Activated T-cell treated with anti-CD3 and anti-CD28 coated beads, Interleukin-2, amount 50 U/mL, for 72 hours (primary cell): Measurements from ENCODE around the gene KRTAP10-5. TPM values are rescaled to one million over a fixed set of nuclear protein-coding genes. Genes with fewer than 3 reads are reported as not detected.
"Not testable (repeated sequence)": the region's sequence is repeated elsewhere in the genome, so short reads cannot be mapped to it uniquely, and the experiment has no call there.

Experiments
- ATAC-seq, 2 donors: fragments of 150-1000 bp; cut with Tn5 transposase; replicated peaks in 1 of 2; 2 replicates each; pipeline ENCODE4 v1.10.0; 2021; ENCODE audit warnings: moderate library complexity in 2 of 2, mild to moderate bottlenecking in 1 of 2
- DNase-seq, 2 donors: peaks; one replicate each; pipeline ENCODE4 v3.0.0; 2021 to 2022; ENCODE audit warnings: mixed read lengths in 1 of 2
- H3K27ac Mint-ChIP-seq: one replicate; pipeline ENCODE4 v1.8.0; 2022; ENCODE audit warnings: mild to moderate bottlenecking, moderate library complexity, mixed read lengths
- H3K27me3 Mint-ChIP-seq: one replicate; pipeline ENCODE4 v1.8.0; 2022; ENCODE audit warnings: low read depth, mixed read lengths
- H3K36me3 Mint-ChIP-seq, 2 donors: one replicate each; pipeline ENCODE4 v1.8.0; 2022; ENCODE audit warnings: mixed read lengths in 2 of 2, mild to moderate bottlenecking in 1 of 2; ENCODE audit not compliant: insufficient read depth in 2 of 2
- H3K4me1 Mint-ChIP-seq: one replicate; pipeline ENCODE4 v1.8.0; 2022; ENCODE audit warnings: low read depth, mixed read lengths
- H3K4me3 Mint-ChIP-seq, 2 donors: one replicate each; pipeline ENCODE4 v1.8.0; 2022; ENCODE audit warnings: mild to moderate bottlenecking in 2 of 2, mixed read lengths in 2 of 2, moderate library complexity in 2 of 2
- H3K9me3 Mint-ChIP-seq, 2 donors: one replicate each; pipeline ENCODE4 v1.8.0; 2022; ENCODE audit warnings: mixed read lengths in 2 of 2
- total RNA-seq, 2 donors: library from RNA; stranded (reverse); gene quantifications; one replicate each; pipeline ENCODE4 v1.2.3, GENCODE V29; 2022

Gene KRTAP10-5
- total RNA-seq: not detected

- not testable (repeated sequence) for DNase-seq
Observed at GRCh38 chr21:44580231-44580821, at the start of gene KRTAP10-5. Gene KRTAP10-5, minus strand, starts transcription at chr21:44580604. Its CDS starts 26 bp downstream, at chr21:44580578.

GRCh38 chr21:44628707-44629391, 48.4 kb upstream of the KRTAP10-5 start:
- H3K4me3 Mint-ChIP-seq: no peak overlapping the region
- DNase-seq (no peak), ATAC-seq (no peak)
- H3K4me1 Mint-ChIP-seq: no peaks in the 10 kb centered on the region
- peaks cover 29 to 32% of the 10 kb centered on the region in 2 donors for H3K36me3 Mint-ChIP-seq
- no peaks in the 10 kb centered on the region for H3K27me3 Mint-ChIP-seq
- H3K27ac Mint-ChIP-seq: no peak overlapping the region
- H3K9me3 Mint-ChIP-seq: peaks cover 20 to 30% of the 10 kb centered on the region in 2 donors

More at GRCh38 chr21:44580231-44580821, at the start of gene KRTAP10-5:
- H3K4me3 Mint-ChIP-seq, ATAC-seq, H3K27me3 Mint-ChIP-seq, H3K27ac Mint-ChIP-seq: not testable (repeated sequence)
- Mint-ChIP-seq H3K36me3 (peaks cover 18 to 24% of the 10 kb centered on the region in 2 donors), H3K9me3 (peaks cover 12 to 20% of the 10 kb centered on the region in 2 donors), H3K4me1 (peaks cover 13% of the 10 kb centered on the region)

- H3K9me3 Mint-ChIP-seq: peaks cover 24 to 33% of the 10 kb centered on the region in 2 donors
- not testable (repeated sequence) for H3K27me3 Mint-ChIP-seq, DNase-seq, ATAC-seq, H3K4me3 Mint-ChIP-seq, H3K27ac Mint-ChIP-seq, H3K4me1 Mint-ChIP-seq
- H3K36me3 Mint-ChIP-seq: peaks cover 31 to 34% of the 10 kb centered on the region in 2 donors
Observed at GRCh38 chr21:44627831-44628233, 47.4 kb upstream of the KRTAP10-5 start.

GRCh38 chr21:44627181-44627822, 46.9 kb upstream of the KRTAP10-5 start:
- not testable (repeated sequence) for H3K27me3 Mint-ChIP-seq, H3K4me3 Mint-ChIP-seq, H3K27ac Mint-ChIP-seq, H3K4me1 Mint-ChIP-seq, ATAC-seq, DNase-seq
- Mint-ChIP-seq H3K9me3 (peaks cover 26 to 36% of the 10 kb centered on the region in 2 donors), H3K36me3 (peaks cover 34% of the 10 kb centered on the region in 2 donors)

GRCh38 chr21:44626673-44627143, 46.3 kb upstream of the KRTAP10-5 start, which contains the start of gene KRTAP10-9:
Gene KRTAP10-9, plus strand, starts transcription at chr21:44627093. Its CDS starts 79 bp downstream, at chr21:44627172.
- peaks cover 31 to 33% of the 10 kb centered on the region in 2 donors for H3K36me3 Mint-ChIP-seq
- no peaks in the 10 kb centered on the region for H3K27me3 Mint-ChIP-seq
- no peaks in the 10 kb centered on the region for H3K4me1 Mint-ChIP-seq
- no peak within 1 kb of the TSS for H3K4me3 Mint-ChIP-seq
- peaks cover 25 to 34% of the 10 kb centered on the region in 2 donors for H3K9me3 Mint-ChIP-seq
- no peak for ATAC-seq
- DNase-seq: no peak
- H3K27ac Mint-ChIP-seq: no peak within 1 kb of the TSS

- H3K4me1 Mint-ChIP-seq: no peaks in the 10 kb centered on the region
Observed at GRCh38 chr21:44626262-44626661, 45.9 kb upstream of the KRTAP10-5 start.

GRCh38 chr21:44625756-44626155, 45.4 kb upstream of the KRTAP10-5 start:
- Mint-ChIP-seq H3K27me3 (no peaks in the 10 kb centered on the region), H3K27ac (no peak overlapping the region), H3K36me3 (peaks cover 27 to 28% of the 10 kb centered on the region in 2 donors), H3K4me1 (no peaks in the 10 kb centered on the region), H3K4me3 (no peak overlapping the region), H3K9me3 (peaks cover 20 to 27% of the 10 kb centered on the region in 2 donors)
- no peak for ATAC-seq
- DNase-seq: no peak

More at GRCh38 chr21:44626262-44626661, 45.9 kb upstream of the KRTAP10-5 start:
- peaks cover 28 to 31% of the 10 kb centered on the region in 2 donors for H3K36me3 Mint-ChIP-seq
- H3K9me3 Mint-ChIP-seq: peaks cover 23 to 31% of the 10 kb centered on the region in 2 donors
- peak in 1 of 2 donors; percentile 26 for ATAC-seq
- H3K4me3 Mint-ChIP-seq: no peak overlapping the region
- no peak overlapping the region for H3K27ac Mint-ChIP-seq
- no peaks in the 10 kb centered on the region for H3K27me3 Mint-ChIP-seq
- no peak for DNase-seq

GRCh38 chr21:44623575-44623974, 43.2 kb upstream of the KRTAP10-5 start:
- Mint-ChIP-seq H3K27ac (no peak overlapping the region), H3K36me3 (peaks cover 36 to 38% of the 10 kb centered on the region in 2 donors), H3K4me3 (no peak overlapping the region), H3K27me3 (no peaks in the 10 kb centered on the region), H3K9me3 (peaks cover 33 to 34% of the 10 kb centered on the region in 2 donors), H3K4me1 (peaks cover 9% of the 10 kb centered on the region)
- ATAC-seq (no peak), DNase-seq (no peak)

- DNase-seq (no peak), ATAC-seq (no peak)
- Mint-ChIP-seq H3K4me1 (peaks cover 26% of the 10 kb centered on the region), H3K36me3 (peaks cover 36 to 44% of the 10 kb centered on the region in 2 donors), H3K27ac (peak overlapping the region; percentile 91), H3K4me3 (no peak overlapping the region), H3K27me3 (no peaks in the 10 kb centered on the region), H3K9me3 (peaks cover 35 to 37% of the 10 kb centered on the region in 2 donors)
Observed at GRCh38 chr21:44619886-44620285, 39.5 kb upstream of the KRTAP10-5 start.

GRCh38 chr21:44618909-44619308, 38.5 kb upstream of the KRTAP10-5 start:
- Mint-ChIP-seq H3K9me3 (peaks cover 30% of the 10 kb centered on the region in 2 donors), H3K4me1 (peaks cover 26% of the 10 kb centered on the region), H3K27me3 (no peaks in the 10 kb centered on the region), H3K36me3 (peaks cover 32 to 35% of the 10 kb centered on the region in 2 donors), H3K4me3 (peak overlapping the region; percentile 61 to 74), H3K27ac (peak overlapping the region; percentile 91)
- ATAC-seq (peak; percentile 78 to 97), DNase-seq (peak; percentile 43 to 59)

- ATAC-seq (peak; percentile 45 to 56), DNase-seq (peak in 1 of 2 donors; percentile 8)
- Mint-ChIP-seq H3K36me3 (peaks cover 28 to 31% of the 10 kb centered on the region in 2 donors), H3K4me3 (peak overlapping the region; percentile 61 to 74), H3K4me1 (peaks cover 26% of the 10 kb centered on the region), H3K27me3 (no peaks in the 10 kb centered on the region), H3K9me3 (peaks cover 26% of the 10 kb centered on the region in 2 donors), H3K27ac (peak overlapping the region; percentile 91)
Observed at GRCh38 chr21:44618504-44618903, 38.1 kb upstream of the KRTAP10-5 start.

GRCh38 chr21:44617071-44617501, 36.7 kb upstream of the KRTAP10-5 start:
- DNase-seq (no peak), ATAC-seq (no peak)
- Mint-ChIP-seq H3K4me3 (no peak overlapping the region), H3K36me3 (peaks cover 22 to 28% of the 10 kb centered on the region in 2 donors), H3K9me3 (peaks cover 19% of the 10 kb centered on the region in 2 donors), H3K27ac (no peak overlapping the region), H3K4me1 (peaks cover 26% of the 10 kb centered on the region), H3K27me3 (no peaks in the 10 kb centered on the region)

- no peak for DNase-seq
- Mint-ChIP-seq H3K9me3 (peaks cover 19% of the 10 kb centered on the region in 2 donors), H3K27ac (no peak overlapping the region), H3K27me3 (no peaks in the 10 kb centered on the region), H3K36me3 (peaks cover 22 to 28% of the 10 kb centered on the region in 2 donors), H3K4me1 (peaks cover 26% of the 10 kb centered on the region), H3K4me3 (no peak overlapping the region)
- ATAC-seq: no peak
Observed at GRCh38 chr21:44616591-44616926, 36.2 kb upstream of the KRTAP10-5 start.
